Renal cortical epithelial cell (primary cell): ENCODE measurements around the gene MAP3K15. TPM values are rescaled to one million over a fixed set of nuclear protein-coding genes. Genes with fewer than 3 reads are reported as not detected.

Experiments used
- DNase-seq: peaks from one replicate; pipeline ENCODE4 v3.0.0-alpha.2; 2011; ENCODE audit warnings: low read depth
- total RNA-seq: library from RNA; depleted of rRNA; stranded (reverse); fragments of >200 nt; gene quantifications from 2 replicates; pipeline ENCODE4 v1.2.3, GENCODE V29; 2014

MAP3K15 gene
- total RNA-seq, 1 donor from 2014 or later: 1.3 TPM

- no peak for DNase-seq
Measured at GRCh38 chrX:19389227-19389845, 126.0 kb downstream of the MAP3K15 start.

- no peak for DNase-seq
Measured at GRCh38 chrX:19388741-19389140, 126.6 kb downstream of the MAP3K15 start.

- no peak for DNase-seq
Measured at GRCh38 chrX:19388064-19388679, 127.1 kb downstream of the MAP3K15 start.

- DNase-seq: no peak
Measured at GRCh38 chrX:19386679-19387078, 128.6 kb downstream of the MAP3K15 start.

GRCh38 chrX:19382555-19383145 lies 132.7 kb downstream of the MAP3K15 start:
- DNase-seq: peak; percentile 20

GRCh38 chrX:19381326-19381725 lies 134.0 kb downstream of the MAP3K15 start:
- no peak for DNase-seq

GRCh38 chrX:19377799-19378198 lies 137.5 kb downstream of the MAP3K15 start:
- no peak for DNase-seq

GRCh38 chrX:19375546-19375945 lies 139.8 kb downstream of the MAP3K15 start:
- no peak for DNase-seq

- no peak for DNase-seq
Measured at GRCh38 chrX:19373351-19373891, 141.9 kb downstream of the MAP3K15 start.

- no peak for DNase-seq
Measured at GRCh38 chrX:19372547-19373331, 142.6 kb downstream of the MAP3K15 start.

- DNase-seq: peak; percentile 48
Measured at GRCh38 chrX:19372170-19372546, 143.2 kb downstream of the MAP3K15 start.

- no peak for DNase-seq
Measured at GRCh38 chrX:19370061-19370460, 145.2 kb downstream of the MAP3K15 start.

- no peak for DNase-seq
Measured at GRCh38 chrX:19368576-19368975, 146.7 kb downstream of the MAP3K15 start.

- no peak for DNase-seq
Measured at GRCh38 chrX:19361701-19362100, 153.6 kb downstream of the MAP3K15 start.

GRCh38 chrX:19360903-19361302 lies 154.4 kb downstream of the MAP3K15 start:
- no peak for DNase-seq

GRCh38 chrX:19358521-19358920 lies 156.8 kb downstream of the MAP3K15 start:
- DNase-seq: no peak

GRCh38 chrX:19354625-19355024 lies 160.7 kb downstream of the MAP3K15 start:
- DNase-seq: no peak

- no peak for DNase-seq
Measured at GRCh38 chrX:19350941-19351384, 164.3 kb downstream of the MAP3K15 start.

GRCh38 chrX:19349264-19349663 lies 166.0 kb downstream of the MAP3K15 start:
- no peak for DNase-seq

- DNase-seq: no peak
Measured at GRCh38 chrX:19347916-19348315, 167.4 kb downstream of the MAP3K15 start.

- no peak for DNase-seq
Measured at GRCh38 chrX:19344661-19345060, 170.6 kb downstream of the MAP3K15 start.
